Stimulated activated CD8-positive, alpha-beta memory T cell treated with anti-CD3 and anti-CD28 coated beads, Interleukin-15, amount 100 ng/mL, for 24 hours (primary cell): ENCODE results near the gene SMAD7.

Experiments
- DNase-seq: peaks from one replicate; pipeline ENCODE4 v3.0.0-alpha.2; 2020; ENCODE audit warnings: low read depth

Gene SMAD7

GRCh38 chr18:48986851-48987761, 36.3 kb upstream of the SMAD7 start:
- DNase-seq, result no peak

GRCh38 chr18:48985161-48985560, 34.4 kb upstream of the SMAD7 start:
- no peak for DNase-seq

GRCh38 chr18:48983793-48984437, 33.1 kb upstream of the SMAD7 start:
- DNase-seq, result no peak

- no peak for DNase-seq
These were observed 31.5 kb upstream of the SMAD7 start for GRCh38 chr18:48982266-48982665.

- DNase-seq, result no peak
These were observed 29.5 kb upstream of the SMAD7 start for GRCh38 chr18:48979944-48980890.

- DNase-seq, result no peak
These were observed 27.1 kb upstream of the SMAD7 start for GRCh38 chr18:48977914-48978313.

- peak; percentile 29 for DNase-seq
These were observed 25.3 kb upstream of the SMAD7 start for GRCh38 chr18:48975817-48976649.

- no peak for DNase-seq
These were observed 24.5 kb upstream of the SMAD7 start for GRCh38 chr18:48975120-48975816.

GRCh38 chr18:48974304-48975119, 23.7 kb upstream of the SMAD7 start:
- no peak for DNase-seq

- DNase-seq, result no peak
These were observed 23.0 kb upstream of the SMAD7 start for GRCh38 chr18:48973731-48974130.

GRCh38 chr18:48968412-48969215, 17.8 kb upstream of the SMAD7 start:
- no peak for DNase-seq

GRCh38 chr18:48967545-48967944, 16.8 kb upstream of the SMAD7 start:
- DNase-seq, result no peak

GRCh38 chr18:48966523-48966922, 15.8 kb upstream of the SMAD7 start:
- no peak for DNase-seq

- no peak for DNase-seq
These were observed 13.1 kb upstream of the SMAD7 start for GRCh38 chr18:48963586-48964470.

- no peak for DNase-seq
These were observed 12.3 kb upstream of the SMAD7 start for GRCh38 chr18:48962994-48963561.

- no peak for DNase-seq
These were observed 11.7 kb upstream of the SMAD7 start for GRCh38 chr18:48962252-48962993.

- no peak for DNase-seq
These were observed 10.8 kb upstream of the SMAD7 start for GRCh38 chr18:48961547-48961946.
